SK-N-SH treated with all-trans-retinoic acid at 6 μM for 48 hours (cell line): ENCODE measurements around the gene CAPRIN1.
A peak's percentile ranks its signal among the peaks of the same experiment; 100 is the strongest.

Source experiments
- ATAC-seq: fragments of 200-7000 bp; cut with Tn5 transposase; 3 replicates; pipeline ENCODE4 v1.9.1; 2020; ENCODE audit warnings: mild to moderate bottlenecking, moderate library complexity
- ARNTL ChIP-seq: fragments of 450-650 bp; formaldehyde crosslinking; IDR thresholded peaks from 2 replicates; pipeline ENCODE4 v1.5.0; 2020; ENCODE audit warnings: low read depth, mild to moderate bottlenecking, moderate library complexity, borderline replicate concordance
- BACH2 ChIP-seq: fragments of 250-450 bp; sonication (Bioruptor Pico); IDR thresholded peaks from 2 replicates; pipeline ENCODE4 v1.9.0; 2021; ENCODE audit warnings: mild to moderate bottlenecking, borderline replicate concordance
- CSDC2 ChIP-seq: fragments of 250-450 bp; sonication (Bioruptor Pico); IDR thresholded peaks from 2 replicates; pipeline ENCODE4 v1.5.0; 2020; ENCODE audit warnings: mild to moderate bottlenecking, moderate library complexity
- ESRRG ChIP-seq: fragments of 250-450 bp; sonication (Bioruptor Pico); IDR thresholded peaks from 2 replicates; pipeline ENCODE4 v1.6.1; 2021; ENCODE audit warnings: mild to moderate bottlenecking
- GLIS3 ChIP-seq: fragments of 250-450 bp; sonication (Bioruptor Pico); IDR thresholded peaks from 2 replicates; pipeline ENCODE4 v1.5.0; 2020; ENCODE audit warnings: mild to moderate bottlenecking, moderate library complexity
- ISL1 ChIP-seq: fragments of 250-450 bp; sonication (Bioruptor Pico); IDR thresholded peaks from 2 replicates; pipeline ENCODE4 v2.1.2; 2022; ENCODE audit warnings: mild to moderate bottlenecking, moderate library complexity
- OSR1 ChIP-seq: fragments of 250-450 bp; sonication (Bioruptor Pico); IDR thresholded peaks from 2 replicates; pipeline ENCODE4 v1.8.0; 2022; ENCODE audit warnings: moderate library complexity, mild to moderate bottlenecking, inconsistent platforms
- PPARA ChIP-seq: fragments of 250-450 bp; sonication (Bioruptor Pico); IDR thresholded peaks from 2 replicates; pipeline ENCODE4 v1.5.0; 2020; ENCODE audit warnings: mild to moderate bottlenecking, borderline replicate concordance
- RARB ChIP-seq: fragments of 250-450 bp; sonication (Bioruptor Pico); IDR thresholded peaks from 2 replicates; pipeline ENCODE4 v1.8.0; 2021; ENCODE audit warnings: mild to moderate bottlenecking, moderate library complexity
- SNAI2 ChIP-seq: fragments of 250-450 bp; sonication (Bioruptor Pico); IDR thresholded peaks from 2 replicates; pipeline ENCODE4 v1.5.0; 2020; ENCODE audit warnings: mild to moderate bottlenecking, moderate library complexity
- TCF4 ChIP-seq: fragments of 250-450 bp; sonication (Bioruptor Pico); IDR thresholded peaks from 2 replicates; pipeline ENCODE4 v1.8.0; 2021; ENCODE audit warnings: mild to moderate bottlenecking, moderate library complexity, borderline replicate concordance
- TOX ChIP-seq: fragments of 250-450 bp; sonication (Bioruptor Pico); IDR thresholded peaks from 2 replicates; pipeline ENCODE4 v1.8.0; 2021; ENCODE audit warnings: mild to moderate bottlenecking, moderate library complexity, borderline replicate concordance
- ZC3H10 ChIP-seq: fragments of 250-450 bp; sonication (Bioruptor Pico); IDR thresholded peaks from 2 replicates; pipeline ENCODE4 v1.5.1; 2021; ENCODE audit warnings: mild to moderate bottlenecking, moderate library complexity
- ZFP3 ChIP-seq: fragments of 250-450 bp; sonication (Bioruptor Pico); IDR thresholded peaks from 2 replicates; pipeline ENCODE4 v1.5.0; 2020; ENCODE audit warnings: mild to moderate bottlenecking, moderate library complexity
- ZFP30 ChIP-seq: fragments of 450-650 bp; formaldehyde crosslinking; IDR thresholded peaks from 2 replicates; pipeline ENCODE4 v1.5.0; 2022; ENCODE audit warnings: mild to moderate bottlenecking, moderate library complexity
- ZNF565 ChIP-seq: fragments of 450-650 bp; formaldehyde crosslinking; conservative IDR thresholded peaks from 2 replicates; pipeline ENCODE4 v1.5.0; 2020; ENCODE audit warnings: low read depth, mild to moderate bottlenecking, moderate library complexity
- ZNF70 ChIP-seq: fragments of 450-650 bp; formaldehyde crosslinking; IDR thresholded peaks from 2 replicates; pipeline ENCODE4 v1.5.0; 2020; ENCODE audit warnings: mild to moderate bottlenecking, moderate library complexity
- ZNF8 ChIP-seq: fragments of 450-650 bp; formaldehyde crosslinking; IDR thresholded peaks from 2 replicates; pipeline ENCODE4 v1.5.0; 2020; ENCODE audit warnings: mild to moderate bottlenecking, moderate library complexity
- TF ChIP-seq, protein P1 (sequence below): fragments of 250-450 bp; sonication (Bioruptor Pico); IDR thresholded peaks from 2 replicates; pipeline ENCODE4 v1.8.0; 2020; ENCODE audit warnings: mild to moderate bottlenecking, moderate library complexity, borderline replicate concordance
- TF ChIP-seq, protein P2 (sequence below): fragments of 250-450 bp; sonication (Bioruptor Pico); IDR thresholded peaks from 2 replicates; pipeline ENCODE4 v1.5.0; 2020; ENCODE audit warnings: mild to moderate bottlenecking, moderate library complexity
- TF ChIP-seq, protein P3 (sequence below): fragments of 250-450 bp; sonication (Bioruptor Pico); IDR thresholded peaks from 2 replicates; pipeline ENCODE4 v1.5.1; 2021; ENCODE audit warnings: mild to moderate bottlenecking, moderate library complexity
- TF ChIP-seq, protein P4 (sequence below): fragments of 250-450 bp; sonication (Bioruptor Pico); IDR thresholded peaks from 2 replicates; pipeline ENCODE4 v1.8.0; 2021; ENCODE audit warnings: low read depth, mild to moderate bottlenecking, moderate library complexity, borderline replicate concordance
- TF ChIP-seq, protein P5 (sequence below): fragments of 250-450 bp; sonication (Bioruptor Pico); IDR thresholded peaks from 2 replicates; pipeline ENCODE4 v1.5.1; 2020; ENCODE audit warnings: low read depth, mild to moderate bottlenecking, moderate library complexity

Gene CAPRIN1

DNA sequence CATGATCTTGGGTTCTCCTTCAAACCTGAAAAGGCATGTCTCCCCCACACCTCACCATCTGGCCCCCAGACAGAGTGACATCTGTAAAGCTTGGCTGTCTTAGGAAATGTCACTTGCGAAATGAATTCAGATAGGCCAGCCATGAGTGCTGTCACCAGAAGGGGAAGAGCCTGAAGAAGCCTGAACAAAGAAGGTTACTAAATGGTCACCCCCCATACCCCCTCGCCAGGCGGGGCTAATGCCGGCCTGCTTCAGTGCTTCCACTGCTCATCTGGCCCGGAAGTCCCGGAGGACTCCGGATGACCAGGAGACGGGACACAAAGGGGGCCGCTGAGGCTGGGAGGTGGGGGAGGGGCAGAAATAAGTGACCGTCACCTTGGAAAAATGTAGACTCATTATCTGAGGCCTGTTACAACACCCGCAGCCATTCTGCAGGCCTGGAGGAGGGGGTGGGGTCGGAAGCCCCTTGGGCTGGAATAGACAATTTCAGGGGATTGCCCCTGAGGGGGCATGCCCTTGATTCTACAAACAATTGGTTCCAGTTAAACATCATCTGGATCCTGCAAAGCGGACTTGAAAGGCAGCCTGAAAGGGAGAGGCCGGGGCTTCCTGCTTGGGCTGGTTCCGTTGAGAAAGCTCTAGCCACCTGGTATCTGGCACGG is 97.1 kb downstream of the CAPRIN1 start:
- no peak for TF ChIP-seq ARNTL (CRISPR knock-in tag)
- no peak for TF ChIP-seq TCF4 (CRISPR knock-in tag)
- TF ChIP-seq ZFP30 (CRISPR knock-in tag), result no peak
- TF ChIP-seq, protein P1, sequence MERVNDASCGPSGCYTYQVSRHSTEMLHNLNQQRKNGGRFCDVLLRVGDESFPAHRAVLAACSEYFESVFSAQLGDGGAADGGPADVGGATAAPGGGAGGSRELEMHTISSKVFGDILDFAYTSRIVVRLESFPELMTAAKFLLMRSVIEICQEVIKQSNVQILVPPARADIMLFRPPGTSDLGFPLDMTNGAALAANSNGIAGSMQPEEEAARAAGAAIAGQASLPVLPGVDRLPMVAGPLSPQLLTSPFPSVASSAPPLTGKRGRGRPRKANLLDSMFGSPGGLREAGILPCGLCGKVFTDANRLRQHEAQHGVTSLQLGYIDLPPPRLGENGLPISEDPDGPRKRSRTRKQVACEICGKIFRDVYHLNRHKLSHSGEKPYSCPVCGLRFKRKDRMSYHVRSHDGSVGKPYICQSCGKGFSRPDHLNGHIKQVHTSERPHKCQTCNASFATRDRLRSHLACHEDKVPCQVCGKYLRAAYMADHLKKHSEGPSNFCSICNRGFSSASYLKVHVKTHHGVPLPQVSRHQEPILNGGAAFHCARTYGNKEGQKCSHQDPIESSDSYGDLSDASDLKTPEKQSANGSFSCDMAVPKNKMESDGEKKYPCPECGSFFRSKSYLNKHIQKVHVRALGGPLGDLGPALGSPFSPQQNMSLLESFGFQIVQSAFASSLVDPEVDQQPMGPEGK (CRISPR knock-in tag), result no peak
- TF ChIP-seq, protein P2, sequence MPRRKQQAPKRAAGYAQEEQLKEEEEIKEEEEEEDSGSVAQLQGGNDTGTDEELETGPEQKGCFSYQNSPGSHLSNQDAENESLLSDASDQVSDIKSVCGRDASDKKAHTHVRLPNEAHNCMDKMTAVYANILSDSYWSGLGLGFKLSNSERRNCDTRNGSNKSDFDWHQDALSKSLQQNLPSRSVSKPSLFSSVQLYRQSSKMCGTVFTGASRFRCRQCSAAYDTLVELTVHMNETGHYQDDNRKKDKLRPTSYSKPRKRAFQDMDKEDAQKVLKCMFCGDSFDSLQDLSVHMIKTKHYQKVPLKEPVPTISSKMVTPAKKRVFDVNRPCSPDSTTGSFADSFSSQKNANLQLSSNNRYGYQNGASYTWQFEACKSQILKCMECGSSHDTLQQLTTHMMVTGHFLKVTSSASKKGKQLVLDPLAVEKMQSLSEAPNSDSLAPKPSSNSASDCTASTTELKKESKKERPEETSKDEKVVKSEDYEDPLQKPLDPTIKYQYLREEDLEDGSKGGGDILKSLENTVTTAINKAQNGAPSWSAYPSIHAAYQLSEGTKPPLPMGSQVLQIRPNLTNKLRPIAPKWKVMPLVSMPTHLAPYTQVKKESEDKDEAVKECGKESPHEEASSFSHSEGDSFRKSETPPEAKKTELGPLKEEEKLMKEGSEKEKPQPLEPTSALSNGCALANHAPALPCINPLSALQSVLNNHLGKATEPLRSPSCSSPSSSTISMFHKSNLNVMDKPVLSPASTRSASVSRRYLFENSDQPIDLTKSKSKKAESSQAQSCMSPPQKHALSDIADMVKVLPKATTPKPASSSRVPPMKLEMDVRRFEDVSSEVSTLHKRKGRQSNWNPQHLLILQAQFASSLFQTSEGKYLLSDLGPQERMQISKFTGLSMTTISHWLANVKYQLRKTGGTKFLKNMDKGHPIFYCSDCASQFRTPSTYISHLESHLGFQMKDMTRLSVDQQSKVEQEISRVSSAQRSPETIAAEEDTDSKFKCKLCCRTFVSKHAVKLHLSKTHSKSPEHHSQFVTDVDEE (CRISPR knock-in tag), result no peak
- no peak for TF ChIP-seq ESRRG
- TF ChIP-seq CSDC2 (CRISPR knock-in tag), result no peak
- TF ChIP-seq ZFP3 (CRISPR knock-in tag), result no peak
- ATAC-seq, result no peak

DNA sequence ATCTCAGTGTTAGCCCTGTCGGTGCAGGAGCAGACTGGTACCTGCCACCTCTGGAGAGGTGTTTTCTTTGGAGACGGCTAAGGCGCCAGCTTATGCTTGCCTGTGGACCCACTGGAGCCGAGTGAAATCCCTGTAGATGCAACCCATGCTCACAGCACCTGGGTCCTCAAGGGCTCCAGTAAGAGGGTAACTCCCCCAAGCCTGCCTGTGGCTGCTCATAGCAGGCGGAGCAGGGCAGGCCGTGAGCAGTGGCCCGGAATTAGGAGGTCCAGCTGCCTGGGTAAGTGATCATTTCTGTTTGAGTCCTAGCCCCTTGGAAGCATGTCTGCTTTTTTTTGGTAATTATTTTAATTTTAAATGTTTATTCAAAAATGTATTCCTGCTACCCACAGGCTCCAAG is 97.7 kb downstream of the CAPRIN1 start:
- TF ChIP-seq PPARA (no peak), RARB (CRISPR knock-in tag) (no peak), ZNF70 (no peak), ARNTL (CRISPR knock-in tag) (no peak), ZNF565 (no peak), TOX (no peak), ZNF8 (no peak), OSR1 (CRISPR knock-in tag) (no peak), CSDC2 (CRISPR knock-in tag) (no peak), GLIS3 (CRISPR knock-in tag) (no peak), ISL1 (CRISPR knock-in tag) (no peak), SNAI2 (CRISPR knock-in tag) (no peak)
- TF ChIP-seq, protein P3, sequence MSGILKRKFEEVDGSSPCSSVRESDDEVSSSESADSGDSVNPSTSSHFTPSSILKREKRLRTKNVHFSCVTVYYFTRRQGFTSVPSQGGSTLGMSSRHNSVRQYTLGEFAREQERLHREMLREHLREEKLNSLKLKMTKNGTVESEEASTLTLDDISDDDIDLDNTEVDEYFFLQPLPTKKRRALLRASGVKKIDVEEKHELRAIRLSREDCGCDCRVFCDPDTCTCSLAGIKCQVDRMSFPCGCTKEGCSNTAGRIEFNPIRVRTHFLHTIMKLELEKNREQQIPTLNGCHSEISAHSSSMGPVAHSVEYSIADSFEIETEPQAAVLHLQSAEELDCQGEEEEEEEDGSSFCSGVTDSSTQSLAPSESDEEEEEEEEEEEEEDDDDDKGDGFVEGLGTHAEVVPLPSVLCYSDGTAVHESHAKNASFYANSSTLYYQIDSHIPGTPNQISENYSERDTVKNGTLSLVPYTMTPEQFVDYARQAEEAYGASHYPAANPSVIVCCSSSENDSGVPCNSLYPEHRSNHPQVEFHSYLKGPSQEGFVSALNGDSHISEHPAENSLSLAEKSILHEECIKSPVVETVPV, result no peak
- TF ChIP-seq, all 23 proteins: peak for 0
- ATAC-seq, result no peak

DNA sequence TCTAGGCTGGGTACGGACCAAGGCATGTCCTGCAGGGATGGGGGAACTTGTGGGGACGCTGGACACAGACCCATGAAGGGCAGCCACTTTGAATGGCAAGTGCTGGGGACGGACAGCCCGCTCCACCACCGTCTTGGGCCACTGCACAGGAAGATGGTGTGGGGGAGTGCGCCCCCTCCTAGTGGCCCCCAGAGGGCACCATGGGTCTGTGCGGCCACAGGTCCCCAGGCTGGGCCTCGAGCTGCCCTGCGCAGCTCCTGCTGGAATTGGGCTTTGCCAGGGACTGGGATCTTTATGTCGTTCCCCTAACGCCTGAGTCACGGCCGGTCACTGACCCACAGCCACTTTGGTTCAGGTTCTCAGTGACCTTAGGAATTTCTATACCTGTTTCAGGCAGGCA is 98.3 kb downstream of the CAPRIN1 start:
- TF ChIP-seq BACH2 (CRISPR knock-in tag) (no peak), ZC3H10 (CRISPR knock-in tag) (no peak), CSDC2 (CRISPR knock-in tag) (no peak), SNAI2 (CRISPR knock-in tag) (no peak), RARB (CRISPR knock-in tag) (no peak), ESRRG (no peak), TOX (no peak), PPARA (no peak), ZNF8 (no peak), ZNF565 (no peak), ISL1 (CRISPR knock-in tag) (no peak), ZNF70 (no peak)
- TF ChIP-seq, protein P1 (CRISPR knock-in tag), result no peak
- TF ChIP-seq, protein P4, sequence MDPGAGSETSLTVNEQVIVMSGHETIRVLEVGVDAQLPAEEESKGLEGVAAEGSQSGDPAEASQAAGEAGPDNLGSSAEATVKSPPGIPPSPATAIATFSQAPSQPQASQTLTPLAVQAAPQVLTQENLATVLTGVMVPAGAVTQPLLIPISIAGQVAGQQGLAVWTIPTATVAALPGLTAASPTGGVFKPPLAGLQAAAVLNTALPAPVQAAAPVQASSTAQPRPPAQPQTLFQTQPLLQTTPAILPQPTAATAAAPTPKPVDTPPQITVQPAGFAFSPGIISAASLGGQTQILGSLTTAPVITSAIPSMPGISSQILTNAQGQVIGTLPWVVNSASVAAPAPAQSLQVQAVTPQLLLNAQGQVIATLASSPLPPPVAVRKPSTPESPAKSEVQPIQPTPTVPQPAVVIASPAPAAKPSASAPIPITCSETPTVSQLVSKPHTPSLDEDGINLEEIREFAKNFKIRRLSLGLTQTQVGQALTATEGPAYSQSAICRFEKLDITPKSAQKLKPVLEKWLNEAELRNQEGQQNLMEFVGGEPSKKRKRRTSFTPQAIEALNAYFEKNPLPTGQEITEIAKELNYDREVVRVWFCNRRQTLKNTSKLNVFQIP (CRISPR knock-in tag), result no peak
- TF ChIP-seq, protein P5, sequence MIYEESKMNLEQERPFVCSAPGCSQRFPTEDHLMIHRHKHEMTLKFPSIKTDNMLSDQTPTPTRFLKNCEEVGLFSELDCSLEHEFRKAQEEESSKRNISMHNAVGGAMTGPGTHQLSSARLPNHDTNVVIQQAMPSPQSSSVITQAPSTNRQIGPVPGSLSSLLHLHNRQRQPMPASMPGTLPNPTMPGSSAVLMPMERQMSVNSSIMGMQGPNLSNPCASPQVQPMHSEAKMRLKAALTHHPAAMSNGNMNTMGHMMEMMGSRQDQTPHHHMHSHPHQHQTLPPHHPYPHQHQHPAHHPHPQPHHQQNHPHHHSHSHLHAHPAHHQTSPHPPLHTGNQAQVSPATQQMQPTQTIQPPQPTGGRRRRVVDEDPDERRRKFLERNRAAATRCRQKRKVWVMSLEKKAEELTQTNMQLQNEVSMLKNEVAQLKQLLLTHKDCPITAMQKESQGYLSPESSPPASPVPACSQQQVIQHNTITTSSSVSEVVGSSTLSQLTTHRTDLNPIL (CRISPR knock-in tag), result no peak
- ATAC-seq, result peak; percentile 78
